A549 (cell line): ENCODE measurements around the gene ARID1B.

Source experiments
- ELK1 ChIP-seq: fragments of 150-350 bp; IDR thresholded peaks from 2 replicates; pipeline ENCODE4 v1.6.1; 2014; ENCODE audit warnings: low read depth, mild to moderate bottlenecking, low read length
- HMGXB4 ChIP-seq: fragments of 250-450 bp; sonication (Bioruptor Pico); IDR thresholded peaks from 2 replicates; pipeline ENCODE4 v1.5.0; 2021; ENCODE audit warnings: mild to moderate bottlenecking, moderate library complexity, borderline replicate concordance
- MYC ChIP-seq: IDR thresholded peaks from 2 replicates; pipeline ENCODE4 v1.6.1; 2012; ENCODE audit warnings: mild to moderate bottlenecking, inconsistent platforms, low read length, improper control_type of control experiment, borderline replicate concordance

GRCh38 chr6:157235600-157236039 is 458.4 kb downstream of the ARID1B start:
- TF ChIP-seq ELK1 = no peak
- no peak for TF ChIP-seq MYC
- no peak for TF ChIP-seq HMGXB4 (CRISPR knock-in tag)
